ENCODE data around the gene FBXL3.

The FBXL3 gene

GRCh38 chr13:76976490-76976889 is 50.5 kb downstream of the FBXL3 start (continued):
- TF ChIP-seq ZNF18 (tag by site-specific recombination; IDR thresholded peaks at IDR 0.05) (no peak), ZNF529 (tag by site-specific recombination; IDR thresholded peaks at IDR 0.05; ENCODE audit: insufficient replicate concordance) (peak; percentile 25), KLF10 (tag by site-specific recombination; IDR thresholded peaks at IDR 0.05) (peak; percentile 40; the same call in 1 of the 2 replicates), KLF1 (tag by site-specific recombination; IDR thresholded peaks at IDR 0.05) (no peak), ZNF19 (tag by site-specific recombination; IDR thresholded peaks at IDR 0.05; ENCODE audit: low read depth) (no peak), ZNF639 (tag by site-specific recombination; IDR thresholded peaks at IDR 0.05) (peak; percentile 65), ZNF629 (tag by site-specific recombination; IDR thresholded peaks at IDR 0.05) (peak; percentile 53; the same call in 1 of the 2 replicates), ZNF571 (tag by site-specific recombination; IDR thresholded peaks at IDR 0.05) (no peak), ZNF394 (tag by site-specific recombination; IDR thresholded peaks at IDR 0.05; ENCODE audit: borderline replicate concordance) (peak; percentile 40; the same call in 1 of the 2 replicates), ZNF404 (tag by site-specific recombination; IDR thresholded peaks at IDR 0.05) (no peak), ZNF10 (tag by site-specific recombination; IDR thresholded peaks at IDR 0.05) (0 out of 2 replicates have a peak, but pooled peaks have one; percentile 68), OSR2 (tag by site-specific recombination; IDR thresholded peaks at IDR 0.05) (peak; percentile 80), ZNF513 (tag by site-specific recombination; IDR thresholded peaks at IDR 0.05) (peak; percentile 42; the same call in 1 of the 2 replicates), ZNF157 (tag by site-specific recombination; IDR thresholded peaks at IDR 0.05) (no peak), HIC1 (tag by site-specific recombination; IDR thresholded peaks at IDR 0.05) (no peak), ZNF449 (tag by site-specific recombination; IDR thresholded peaks at IDR 0.05) (peak; percentile 88), ZNF223 (tag by site-specific recombination; IDR thresholded peaks at IDR 0.05) (no peak), KLF8 (tag by site-specific recombination; IDR thresholded peaks at IDR 0.05) (0 out of 2 replicates have a peak, but pooled peaks have one; percentile 21), ZNF623 (tag by site-specific recombination; IDR thresholded peaks at IDR 0.05) (no peak), ZXDB (tag by site-specific recombination; IDR thresholded peaks at IDR 0.05) (peak; percentile 79), BCL6B (tag by site-specific recombination; IDR thresholded peaks at IDR 0.05) (no peak), ZNF362 (tag by site-specific recombination; IDR thresholded peaks at IDR 0.05) (peak; percentile 65; the same call in 1 of the 2 replicates), ZNF555 (tag by site-specific recombination; conservative IDR thresholded peaks at IDR 0.05) (no peak), TRIM28 (IDR thresholded peaks at IDR 0.05; ENCODE audit: borderline replicate concordance, low read length) (peak; percentile 91), ZNF239 (tag by site-specific recombination; IDR thresholded peaks at IDR 0.05) (no peak), ATF2 (tag by site-specific recombination; IDR thresholded peaks at IDR 0.05; ENCODE audit: low read depth) (peak; percentile 81), ZFP37 (tag by site-specific recombination; IDR thresholded peaks at IDR 0.05) (no peak), MEIS1 (CRISPR knock-in tag; IDR thresholded peaks at IDR 0.05; ENCODE audit: borderline replicate concordance) (no peak)

All from HEK293 (cell line).